H1 (cell line): ENCODE data around the gene MCC. TPM values are rescaled to one million over a fixed set of nuclear protein-coding genes. Genes with fewer than 3 reads are reported as not detected.

Experiments used
- CEBPB ChIP-seq: IDR thresholded peaks from 2 replicates; pipeline ENCODE4 v1.6.1; 2012; ENCODE audit warnings: low read depth, low read length
- KDM1A ChIP-seq: fragments of 200-600, 300-600 bp; sonication (generic); IDR thresholded peaks from 2 replicates; pipeline ENCODE4 v1.7.1; 2016; ENCODE audit warnings: mild to moderate bottlenecking, low read length, borderline replicate concordance
- SIRT6 ChIP-seq: IDR thresholded peaks from one replicate; pipeline ENCODE4 v1.7.1; 2012; ENCODE audit warnings: low read length, inconsistent platforms
- TBP ChIP-seq: IDR thresholded peaks from 2 replicates; pipeline ENCODE4 v1.6.1; 2011; ENCODE audit warnings: low read depth, low read length, improper control_type of control experiment
- polyA plus RNA-seq, 7 experiments: library from polyadenylated mRNA; depleted of rRNA in 3 of 7; stranded (reverse) in 5 of 7; unstranded in 2 of 7; fragments of >200 nt in 5 of 7; fragments of 200-250 nt in 2 of 7; gene quantifications; 1 replicate in 5 of 7; 2 replicates in 1 of 7; 4 replicates in 1 of 7; pipeline versions ENCODE4 v1.2.1 to v1.2.3, GENCODE V29; 2011 to 2013; ENCODE audit warnings: missing spikeins in 2 of 7, mixed read lengths in 2 of 7
- total RNA-seq: library from RNA; stranded (reverse); fragmentation: NEBNext Ultra II Directional; extraction: Animal tissue kit (Norgen Biotek cat#: 25700); gene quantifications from 2 replicates; pipeline ENCODE4 v1.2.1, GENCODE V29; 2021

The MCC gene
- total and polyA plus RNA-seq, 2 of the 8 experiments (the other 6 are each of a cell fraction or from before 2014, with no cell fraction given): 2.6 to 18.3 TPM

DNA sequence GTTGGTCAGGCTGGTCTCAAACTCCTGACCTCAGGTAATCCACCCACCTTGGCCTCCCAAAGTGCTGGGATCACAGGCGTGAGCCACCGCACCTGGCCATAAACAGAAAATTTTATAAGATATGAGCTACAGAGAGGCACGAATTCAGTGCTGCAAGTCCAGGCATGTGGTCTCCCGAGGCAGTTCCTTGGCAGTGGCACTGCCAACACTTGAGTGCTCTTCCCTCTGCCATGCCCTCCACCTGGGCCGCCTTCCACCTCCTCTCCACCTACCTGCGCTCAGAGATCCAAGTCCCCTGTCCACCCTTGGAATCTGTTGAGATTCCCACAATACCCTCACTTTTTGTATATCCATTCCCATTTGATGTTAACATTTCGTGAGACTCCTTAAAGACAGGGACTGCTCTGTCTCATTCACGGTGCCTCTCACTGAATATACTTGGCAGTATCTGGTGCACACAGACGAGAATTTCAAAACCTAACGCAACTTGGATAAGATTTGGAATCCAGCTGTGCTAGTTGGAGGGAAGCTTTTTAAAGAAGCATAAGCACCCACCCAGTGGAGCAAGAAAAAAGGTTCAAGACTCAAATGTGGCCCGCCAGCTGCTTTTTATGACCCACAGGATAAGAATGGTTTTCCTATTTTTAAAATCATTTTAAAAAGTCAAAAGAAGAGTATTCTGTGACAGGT, 443.3 kb downstream of the MCC start (continued):
- TF ChIP-seq SIRT6: no peak
- no peak for TF ChIP-seq TBP
- TF ChIP-seq KDM1A: no peak
- no peak for TF ChIP-seq CEBPB
